IPS-NIHi7 (cell line): ENCODE measurements around the gene SYT12.

Source experiments
- DNase-seq: peaks from one replicate; pipeline ENCODE4 v3.0.0; 2012; ENCODE audit warnings: mixed read lengths; ENCODE audit errors: extremely low spot score

Gene SYT12

GRCh38 chr11:67027943-67028542 is 5.1 kb downstream of the SYT12 start:
- no peak for DNase-seq

GRCh38 chr11:67029146-67029545 is 6.2 kb downstream of the SYT12 start:
- no peak for DNase-seq

DNA sequence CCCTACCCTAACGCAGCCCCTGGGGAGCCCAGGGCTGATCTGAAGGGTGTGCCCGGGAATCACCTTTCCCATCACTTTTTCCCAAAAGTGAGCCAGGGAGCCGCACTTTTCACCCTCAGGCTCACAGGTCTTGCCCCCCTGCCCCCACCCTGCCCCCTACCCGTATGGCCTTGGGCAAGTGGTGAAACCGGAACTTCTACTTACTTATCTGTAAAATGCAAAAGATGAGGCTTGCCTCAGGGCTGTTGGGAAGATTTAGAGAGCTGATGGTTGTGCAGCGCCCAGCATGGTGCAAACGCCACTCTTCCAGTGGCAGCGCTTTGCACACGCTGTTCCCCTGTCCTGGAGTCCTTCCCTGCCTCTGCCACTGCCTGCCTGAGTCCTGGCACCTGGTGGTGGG is 8.0 kb downstream of the SYT12 start:
- no peak for DNase-seq

- peak; percentile 33 for DNase-seq
These were observed 9.0 kb downstream of the SYT12 start for GRCh38 chr11:67031791-67032561.

GRCh38 chr11:67032830-67033551 is 10.1 kb downstream of the SYT12 start:
- DNase-seq = no peak

DNA sequence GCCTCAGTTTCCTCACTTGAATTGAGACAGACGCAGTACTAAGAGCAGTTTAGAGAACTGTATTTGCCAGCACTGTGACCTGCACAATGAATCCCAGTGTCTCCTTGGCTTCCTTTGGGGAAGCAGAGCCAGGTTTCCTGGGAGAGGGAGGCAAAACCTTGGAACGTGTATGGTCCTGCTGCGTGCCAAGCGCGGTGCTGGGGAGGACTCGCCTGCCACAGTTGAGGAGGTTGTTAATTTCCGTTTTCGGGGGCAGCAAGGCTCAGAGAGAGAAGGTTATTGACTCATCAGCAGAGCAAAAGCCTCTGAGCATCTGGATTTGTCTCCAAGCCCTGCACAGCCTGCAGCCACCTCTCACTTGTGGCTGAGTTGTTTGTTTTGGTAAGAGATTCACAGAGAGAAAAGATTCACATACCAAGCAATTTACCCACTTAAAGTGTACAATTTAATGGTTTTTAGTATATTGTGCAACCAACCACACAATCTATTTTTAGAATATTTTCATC is 10.8 kb downstream of the SYT12 start:
- DNase-seq = no peak

DNA sequence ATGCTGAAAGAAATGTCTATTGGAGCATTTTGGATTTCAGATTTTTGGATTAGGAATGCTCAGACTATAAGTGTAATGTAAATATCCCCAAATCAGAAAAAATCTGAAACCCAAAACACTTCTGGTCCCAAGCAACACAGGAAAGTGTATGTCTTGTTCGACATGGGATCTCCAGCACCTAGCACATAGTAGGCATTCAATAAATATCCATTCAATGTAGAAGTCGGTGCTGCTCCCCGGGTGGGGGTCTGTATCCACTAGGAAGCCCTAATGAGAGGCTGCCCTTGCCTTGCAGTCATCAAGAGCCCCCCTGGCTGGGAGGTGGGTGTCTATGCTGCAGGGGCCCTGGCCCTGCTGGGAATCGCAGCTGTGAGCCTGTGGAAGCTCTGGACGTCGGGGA is 11.4 kb downstream of the SYT12 start:
- no peak for DNase-seq

DNA sequence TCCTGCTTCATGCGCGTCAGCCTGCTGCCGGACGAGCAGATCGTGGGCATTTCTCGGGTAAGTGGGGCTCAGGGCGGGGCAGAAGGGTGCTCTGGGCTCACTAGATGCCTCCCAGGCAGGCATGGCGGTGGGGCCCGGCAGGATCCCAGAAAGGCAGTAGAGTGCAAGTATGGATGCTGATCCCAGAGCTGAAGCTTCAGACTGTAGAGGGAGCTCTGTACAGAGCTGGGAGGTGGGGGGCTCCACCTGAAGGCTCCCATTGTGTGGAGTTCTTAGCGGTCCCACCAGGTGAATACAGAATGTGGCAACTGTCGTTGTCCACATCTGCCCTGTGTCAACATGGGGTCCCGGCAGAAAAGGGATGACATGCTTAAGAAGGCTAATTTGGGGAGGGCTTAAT is 17.2 kb downstream of the SYT12 start:
- DNase-seq = peak; percentile 34

DNA sequence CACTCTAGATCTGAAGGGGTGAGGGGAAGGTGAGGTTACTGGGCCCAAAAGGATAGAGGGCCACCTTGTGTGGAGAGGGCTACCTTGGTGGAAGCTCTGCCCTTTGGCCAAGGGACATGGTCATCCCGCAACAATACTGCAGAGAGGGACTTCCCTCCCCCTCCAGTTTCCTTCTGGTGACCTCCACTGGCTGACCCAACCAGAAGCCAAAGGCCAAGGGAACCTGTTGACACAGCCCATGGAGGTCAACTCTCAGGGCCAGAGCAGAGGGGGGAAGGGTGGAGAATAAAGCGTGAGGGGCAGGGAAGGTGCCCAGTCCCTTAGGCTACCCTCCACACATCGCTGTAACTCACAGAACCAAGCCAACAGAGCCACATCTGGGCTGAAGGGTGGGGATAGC is 18.7 kb downstream of the SYT12 start:
- DNase-seq = no peak

- DNase-seq = no peak
These were observed 20.8 kb downstream of the SYT12 start for GRCh38 chr11:67043572-67044349.

DNA sequence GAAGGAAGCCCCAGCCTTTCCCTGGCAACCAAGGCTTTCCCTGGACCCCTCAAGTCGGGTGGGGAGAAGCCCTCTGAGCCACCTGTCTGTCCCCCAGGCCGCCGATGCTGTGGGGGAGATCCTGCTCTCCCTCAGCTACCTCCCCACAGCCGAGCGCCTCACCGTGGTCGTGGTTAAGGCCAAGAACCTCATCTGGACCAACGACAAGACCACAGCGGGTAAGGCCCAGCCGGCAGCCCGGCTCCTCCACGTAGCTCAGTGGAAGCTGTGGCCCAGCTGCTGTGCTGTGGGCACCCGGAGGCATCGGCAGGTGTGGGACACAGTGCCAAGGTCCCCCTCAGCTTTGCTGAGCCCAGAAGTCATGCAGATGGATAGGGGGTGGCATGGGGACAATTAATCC is 21.6 kb downstream of the SYT12 start:
- DNase-seq = no peak

DNA sequence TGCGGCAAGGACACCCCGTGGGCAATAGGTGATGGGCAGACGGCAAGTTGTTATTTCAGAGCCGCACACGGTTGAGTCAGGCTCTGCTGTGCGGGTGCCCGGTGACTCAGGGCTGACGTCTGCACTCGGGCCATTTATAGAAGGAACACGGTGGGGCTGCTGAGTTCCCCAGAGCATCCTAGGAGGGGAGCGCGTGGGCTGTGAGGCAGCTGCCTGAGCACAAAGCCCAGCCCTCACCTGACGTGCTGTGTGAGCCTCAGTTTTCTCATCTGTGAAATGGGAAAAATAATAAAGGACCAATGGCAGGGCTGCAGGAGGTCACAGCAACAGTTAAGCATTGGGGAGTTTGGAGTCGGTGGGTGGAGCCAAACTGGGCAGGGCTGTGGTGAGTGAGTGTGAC is 22.4 kb downstream of the SYT12 start:
- DNase-seq = no peak

GRCh38 chr11:67048515-67049130 is 25.7 kb downstream of the SYT12 start:
- DNase-seq = no peak

GRCh38 chr11:67050139-67050538 is 27.2 kb downstream of the SYT12 start:
- no peak for DNase-seq

GRCh38 chr11:67051180-67051893 is 28.4 kb downstream of the SYT12 start:
- DNase-seq = no peak

DNA sequence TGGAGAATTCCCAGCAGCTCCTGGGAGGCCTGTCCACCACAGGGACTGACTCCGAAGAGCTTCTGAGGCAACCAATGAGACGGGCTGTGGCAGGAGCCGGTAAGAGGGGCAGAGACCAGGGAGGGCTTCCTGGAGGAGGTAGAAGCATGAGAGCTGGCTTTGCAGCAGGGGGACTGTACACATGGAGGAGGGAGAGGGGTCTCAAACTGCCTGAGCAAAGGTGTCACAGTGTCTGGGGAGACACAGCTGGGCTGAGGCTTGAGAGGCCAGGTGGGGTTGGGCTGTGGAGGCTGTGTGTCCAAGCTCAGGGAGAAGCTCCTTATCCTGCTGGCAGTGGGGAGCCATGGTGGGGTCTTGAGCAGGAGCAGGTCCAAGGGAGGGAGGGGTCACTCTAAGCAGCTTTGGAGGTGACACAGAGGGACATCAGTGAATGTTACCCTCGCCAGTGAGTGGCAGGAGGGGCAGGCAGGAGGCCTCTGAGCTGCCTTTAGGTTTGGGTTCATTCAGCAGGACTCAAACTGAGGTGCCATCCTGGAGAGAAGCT is 29.1 kb downstream of the SYT12 start:
- DNase-seq = no peak

- no peak for DNase-seq
These were observed 30.0 kb downstream of the SYT12 start for GRCh38 chr11:67052891-67053290.

- peak; percentile 95 for DNase-seq
These were observed 31.0 kb downstream of the SYT12 start for GRCh38 chr11:67053896-67054329.

DNA sequence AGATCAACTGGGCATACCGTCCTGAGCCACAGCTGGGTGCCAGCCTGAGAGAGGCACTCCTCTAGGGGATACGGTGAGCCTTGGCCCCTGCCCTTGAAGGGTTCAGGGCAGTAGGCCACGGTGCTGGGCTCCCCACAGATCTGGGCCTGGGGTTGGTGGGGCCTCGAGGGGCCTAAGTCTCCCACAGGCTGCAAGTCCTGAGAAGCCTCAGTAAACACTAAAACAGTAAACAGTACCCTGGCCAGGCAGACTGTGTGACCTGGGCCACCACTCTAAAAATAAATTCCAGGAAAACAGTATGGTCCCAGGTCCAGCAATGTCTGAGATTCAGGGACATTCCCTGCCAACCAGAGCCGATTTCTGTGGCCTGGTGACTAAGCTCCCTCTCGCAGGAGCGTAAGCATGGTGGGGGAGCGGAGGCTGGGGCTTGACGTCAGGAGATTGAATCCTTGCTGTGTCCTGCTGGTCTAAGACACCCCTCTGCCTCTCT is 31.5 kb downstream of the SYT12 start:
- DNase-seq = no peak

DNA sequence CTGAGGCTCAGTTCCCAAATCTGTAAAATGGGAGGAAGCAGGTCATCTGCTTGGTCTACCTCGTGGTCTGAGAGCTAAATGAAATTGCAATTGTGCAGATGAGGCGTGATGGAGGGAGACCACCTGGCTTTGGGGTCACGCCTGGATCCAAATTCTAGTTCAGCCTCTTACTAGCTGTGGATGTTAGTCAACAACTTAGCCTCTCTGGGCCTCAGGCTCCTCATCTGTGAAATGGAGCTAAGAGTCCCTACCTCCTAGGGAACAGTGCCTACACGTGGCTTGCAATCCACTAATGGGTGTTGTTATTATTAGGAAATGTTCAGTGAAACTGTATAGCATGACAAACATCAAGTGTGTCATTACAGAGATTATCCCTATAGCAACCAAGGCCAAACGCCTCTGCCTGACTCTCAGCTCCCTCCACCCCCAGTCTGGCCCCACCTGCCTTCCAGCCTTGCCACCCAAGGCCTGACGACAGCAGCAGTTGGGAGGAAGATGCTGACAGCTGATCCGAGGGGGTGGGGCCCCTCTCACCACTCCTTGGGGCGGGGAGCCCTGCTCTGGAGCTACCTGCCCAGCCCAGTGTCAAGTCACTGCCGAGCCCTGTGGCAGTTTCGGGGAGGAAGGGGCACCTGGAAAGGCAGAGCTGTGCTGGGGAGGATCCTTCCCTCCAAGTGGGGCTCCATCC is 32.0 kb downstream of the SYT12 start:
- no peak for DNase-seq
